ENCODE results near the gene DPEP3.
"Not testable (repeated sequence)": the region's sequence is repeated elsewhere in the genome, so short reads cannot be mapped to it uniquely, and the experiment has no call there.

Gene DPEP3, protein sequence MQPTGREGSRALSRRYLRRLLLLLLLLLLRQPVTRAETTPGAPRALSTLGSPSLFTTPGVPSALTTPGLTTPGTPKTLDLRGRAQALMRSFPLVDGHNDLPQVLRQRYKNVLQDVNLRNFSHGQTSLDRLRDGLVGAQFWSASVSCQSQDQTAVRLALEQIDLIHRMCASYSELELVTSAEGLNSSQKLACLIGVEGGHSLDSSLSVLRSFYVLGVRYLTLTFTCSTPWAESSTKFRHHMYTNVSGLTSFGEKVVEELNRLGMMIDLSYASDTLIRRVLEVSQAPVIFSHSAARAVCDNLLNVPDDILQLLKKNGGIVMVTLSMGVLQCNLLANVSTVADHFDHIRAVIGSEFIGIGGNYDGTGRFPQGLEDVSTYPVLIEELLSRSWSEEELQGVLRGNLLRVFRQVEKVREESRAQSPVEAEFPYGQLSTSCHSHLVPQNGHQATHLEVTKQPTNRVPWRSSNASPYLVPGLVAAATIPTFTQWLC

DNA sequence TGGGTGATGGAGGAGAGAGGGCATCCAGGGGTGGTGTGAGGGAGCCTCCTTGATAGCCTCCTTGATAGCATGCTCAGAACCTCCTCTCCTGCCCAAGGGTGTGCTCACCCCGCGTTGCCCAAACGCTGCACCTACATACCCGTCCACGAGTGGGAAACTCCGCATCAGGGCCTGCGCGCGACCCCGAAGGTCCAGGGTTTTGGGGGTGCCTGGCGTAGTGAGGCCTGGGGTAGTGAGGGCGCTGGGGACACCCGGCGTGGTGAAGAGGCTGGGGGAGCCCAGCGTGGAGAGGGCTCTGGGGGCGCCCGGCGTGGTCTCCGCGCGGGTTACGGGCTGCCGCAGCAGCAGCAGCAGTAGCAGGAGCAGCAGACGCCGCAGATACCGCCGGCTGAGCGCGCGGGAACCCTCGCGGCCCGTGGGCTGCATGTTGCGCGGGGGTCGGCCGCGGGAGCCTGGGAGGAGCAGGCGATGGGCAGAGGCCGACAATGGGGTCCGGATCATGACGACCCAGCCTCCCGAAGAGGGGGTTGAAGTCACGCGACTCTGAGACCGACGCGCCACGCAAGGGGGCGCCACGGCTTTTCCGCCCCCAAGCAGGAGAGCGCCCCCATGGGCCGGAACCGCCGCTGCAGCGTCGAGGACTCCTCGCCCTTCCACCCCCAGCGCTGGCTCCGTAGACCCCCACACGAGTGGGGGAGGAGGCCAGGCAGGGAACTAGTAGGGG lies at the start of gene DPEP3:
Gene DPEP3, minus strand, starts transcription at position 545 of the 724 bp plus-strand sequence. Its CDS starts 119 bp downstream, at position 426.
- no peak for DNase-seq

DNA sequence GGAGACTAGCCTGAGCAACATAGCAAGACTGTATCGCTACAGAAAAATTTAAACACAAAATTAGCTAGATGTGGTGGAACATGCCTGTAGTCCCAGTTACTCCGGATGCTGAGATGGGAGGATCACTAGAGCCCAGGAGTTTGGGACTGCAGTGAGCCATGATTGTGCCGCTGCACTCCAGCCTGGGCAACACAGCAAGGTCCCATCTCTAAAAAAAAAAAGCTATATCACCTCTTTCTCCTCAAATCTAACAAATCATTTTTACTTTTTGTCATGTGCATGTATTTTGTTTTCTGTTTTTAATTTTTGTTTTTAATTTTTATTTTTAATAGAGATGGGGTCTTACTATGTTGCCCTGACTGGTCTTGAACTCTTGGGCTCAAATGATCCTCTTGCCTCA lies 48.7 kb upstream of the DPEP3 start:
- no peak for DNase-seq

DNA sequence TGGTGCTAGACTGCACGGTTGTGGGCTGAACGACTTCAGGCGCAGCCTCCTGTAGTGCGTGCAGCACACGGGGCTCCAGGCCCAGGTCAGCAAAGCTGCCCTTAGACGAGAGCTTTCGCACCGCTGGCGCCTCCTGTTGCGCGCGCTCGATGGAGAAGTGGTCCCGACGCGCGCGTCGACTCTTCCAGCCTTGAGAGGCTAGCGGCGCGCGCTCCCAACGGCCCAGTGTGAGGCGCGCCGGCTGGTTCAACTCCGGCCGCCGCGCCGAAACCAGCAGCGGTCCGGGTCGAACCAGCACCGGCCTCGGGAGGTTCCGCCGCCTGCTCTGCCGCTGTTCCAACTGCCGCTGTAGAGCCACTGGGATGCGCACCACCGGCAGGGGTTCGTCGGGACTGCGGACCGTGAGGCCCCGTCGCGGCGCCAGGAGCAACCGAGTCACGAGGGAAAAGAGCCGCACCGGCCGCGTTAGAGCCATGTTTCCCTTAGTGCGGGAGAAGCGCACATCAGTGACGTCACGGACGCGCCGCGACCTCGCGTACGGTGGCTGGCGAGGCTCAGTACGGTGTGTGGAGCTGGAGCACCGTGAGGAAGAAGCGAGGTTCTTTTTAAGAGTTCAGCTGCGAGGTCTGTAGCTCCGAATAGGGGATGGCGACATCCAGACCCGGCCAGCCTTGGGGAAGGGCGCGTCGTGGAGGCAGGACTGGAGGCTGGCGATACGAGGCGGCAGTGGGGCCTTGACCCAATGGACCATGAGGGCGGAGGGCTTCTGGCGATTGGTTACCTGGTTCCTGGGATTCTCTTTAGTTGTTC lies 42.6 kb upstream of the DPEP3 start, which contains the start of the genes DDX28 and DUS2:
Gene DDX28, minus strand, starts transcription at position 505 of the 810 bp plus-strand sequence. Its CDS starts 30 bp downstream, at position 475.
Gene DUS2, plus strand, starts transcription at position 557 of the 810 bp plus-strand sequence. CDS start 14,740 bp downstream, outside the sequence.
- DNase-seq = peak; percentile 77

DNA sequence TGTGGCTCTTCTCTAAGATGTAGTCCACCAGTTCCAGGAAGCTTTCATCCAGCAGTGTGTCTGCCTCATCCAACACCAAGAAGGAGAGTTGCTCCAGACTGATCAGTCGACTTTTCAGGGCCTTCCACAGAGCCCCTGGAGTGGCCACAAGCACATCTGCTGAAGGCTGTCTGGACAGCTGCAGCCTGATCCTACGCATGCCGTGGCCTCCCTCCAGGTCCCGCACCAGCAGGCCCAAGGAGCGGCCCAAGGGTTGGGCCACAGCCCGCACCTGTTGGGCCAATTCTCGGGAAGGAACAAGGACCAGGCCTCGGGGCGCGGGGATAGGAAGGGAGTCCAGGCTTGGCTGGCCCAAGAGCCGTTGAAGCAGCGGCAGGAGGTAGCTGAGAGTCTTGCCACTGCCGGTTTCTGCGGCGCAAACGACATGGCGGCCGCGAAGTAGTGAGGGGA lies 42.0 kb upstream of the DPEP3 start:
- no peak for DNase-seq

- no peak for DNase-seq
These were observed 41.2 kb upstream of the DPEP3 start for GRCh38 chr16:68021490-68021889.

- no peak for DNase-seq
These were observed 38.9 kb upstream of the DPEP3 start for GRCh38 chr16:68019167-68019680.

GRCh38 chr16:68015681-68016080 lies 35.4 kb upstream of the DPEP3 start, which contains the start of gene DPEP2NB:
DPEP2NB (minus strand) TSS chr16:68015911; CDS start chr16:68015770, 141 bp downstream.
- DNase-seq = no peak

DNA sequence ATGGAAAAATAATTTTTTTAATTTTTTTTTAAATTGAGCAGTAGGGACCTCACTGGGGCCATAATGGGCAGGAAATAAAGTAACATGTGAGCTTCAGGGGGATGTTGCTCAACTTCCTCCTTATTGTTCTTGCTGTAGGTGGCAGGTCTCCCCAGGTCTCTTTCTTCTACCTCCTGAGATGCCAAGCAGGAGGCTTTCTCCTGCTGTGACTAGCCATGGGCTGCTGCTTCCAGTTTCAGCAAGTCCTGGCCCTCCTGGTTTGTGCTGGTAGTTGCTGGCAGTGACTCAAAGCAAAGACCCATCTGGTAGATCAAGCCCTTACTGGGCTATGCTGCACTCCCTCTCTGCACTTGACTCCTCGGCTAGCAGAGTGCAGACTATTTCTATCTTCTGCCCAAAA lies 33.1 kb upstream of the DPEP3 start:
- DNase-seq = no peak

DNA sequence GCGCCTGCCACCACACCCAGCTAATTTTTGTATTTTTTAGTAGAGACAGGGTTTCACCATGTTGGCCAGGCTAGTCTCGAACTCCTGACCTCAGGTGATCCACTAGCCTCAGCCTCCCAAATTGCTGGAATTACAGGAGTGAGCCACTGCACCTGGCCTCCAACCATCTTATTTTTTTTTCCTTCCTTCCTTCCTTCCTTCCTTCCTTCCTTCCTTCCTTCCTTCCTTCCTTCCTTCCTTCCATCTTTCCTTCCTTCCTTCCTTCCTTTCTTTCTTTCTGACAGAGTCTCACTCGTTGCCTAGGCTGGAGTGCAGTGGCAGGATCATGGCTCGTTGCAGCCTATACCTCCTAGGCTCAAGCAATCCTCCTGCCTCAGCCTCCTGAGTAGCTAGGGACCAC lies 29.6 kb upstream of the DPEP3 start:
- DNase-seq = not testable (repeated sequence)

DNA sequence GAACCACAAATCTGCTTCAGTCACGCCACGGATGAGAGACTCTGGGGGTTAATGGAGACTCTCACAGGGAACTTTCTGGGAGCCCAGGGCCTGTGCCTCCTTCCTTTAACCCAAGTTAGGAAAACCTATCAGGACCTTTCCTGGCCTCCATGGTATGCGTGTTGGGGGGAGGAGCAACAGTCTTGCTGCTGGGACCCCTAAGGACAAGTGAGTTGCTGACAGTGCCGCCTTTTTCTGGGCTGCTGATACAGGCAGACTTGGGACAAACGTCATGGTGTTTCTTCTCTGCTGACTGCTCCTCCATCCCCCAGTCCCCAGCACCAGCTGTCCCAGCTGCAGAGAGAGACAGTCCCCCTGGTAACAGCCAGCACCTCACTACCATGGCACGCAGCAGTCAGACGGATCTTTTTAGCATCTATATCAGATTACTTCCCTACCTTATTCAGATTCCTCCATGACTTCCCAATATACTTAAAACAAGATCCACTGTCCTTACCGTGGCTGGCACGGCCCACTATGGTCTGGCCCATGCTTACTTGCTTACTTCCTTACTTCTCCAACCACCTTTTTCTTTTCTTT lies 28.9 kb upstream of the DPEP3 start:
- no peak for DNase-seq

- DNase-seq = no peak
These were observed 25.5 kb upstream of the DPEP3 start for GRCh38 chr16:68005786-68006286.

DNA sequence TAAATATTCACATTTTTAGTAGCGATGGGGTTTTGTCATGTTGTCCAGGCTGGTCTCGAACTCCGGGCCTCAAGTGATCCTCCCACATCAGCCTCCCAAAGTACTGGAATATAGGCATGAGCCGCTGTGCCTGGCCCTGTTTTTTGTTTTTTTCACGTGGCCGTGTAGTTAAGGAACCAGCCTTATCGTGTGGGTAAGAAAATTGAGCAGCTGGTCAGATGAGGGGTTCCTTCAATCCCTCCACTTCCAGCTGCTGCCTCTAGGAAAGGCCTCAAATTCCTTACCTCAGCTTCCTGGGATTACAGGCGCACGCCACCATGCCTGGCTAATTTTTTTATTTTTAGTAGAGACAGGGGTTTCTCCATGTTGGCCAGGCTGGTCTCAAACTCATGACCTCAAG lies 24.9 kb upstream of the DPEP3 start:
- no peak for DNase-seq

DNA sequence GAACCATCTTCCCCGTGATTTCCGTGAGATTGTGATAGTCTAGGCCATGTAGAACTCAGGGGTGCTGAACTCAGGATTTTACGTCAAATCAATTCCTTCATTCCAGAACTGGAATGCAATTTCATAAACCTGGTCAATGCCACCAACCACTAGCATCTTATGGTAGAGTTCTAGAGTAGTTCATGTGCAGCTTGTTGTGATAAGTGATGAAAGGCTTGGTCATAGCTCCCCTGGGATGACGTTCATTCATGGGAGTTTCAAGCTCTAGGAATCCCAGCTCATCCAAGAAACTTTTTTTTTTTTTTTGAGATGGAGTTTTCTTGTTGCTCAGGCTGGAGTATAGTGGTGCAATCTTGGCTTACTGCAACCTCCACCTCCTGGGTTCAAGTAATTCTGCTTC lies 22.7 kb upstream of the DPEP3 start:
- DNase-seq = no peak

DNA sequence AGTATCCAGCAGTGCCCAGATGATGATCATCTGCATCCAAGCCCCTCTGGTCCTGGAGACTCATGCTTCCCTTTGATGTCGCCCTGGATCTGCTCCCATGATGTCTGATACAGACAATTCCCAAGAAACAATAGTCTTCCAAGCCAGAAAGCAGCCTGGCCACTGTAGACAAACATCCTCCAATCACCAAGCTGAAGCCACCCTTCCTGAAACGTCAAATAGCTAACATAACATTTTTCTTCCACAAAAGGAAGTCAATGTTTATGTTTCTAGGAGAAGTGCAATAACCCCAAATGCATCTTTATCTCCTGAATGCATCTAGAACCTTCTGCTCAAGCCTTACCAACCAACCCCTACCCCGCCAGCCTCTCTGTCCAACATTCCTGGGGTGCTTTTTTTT lies 20.2 kb upstream of the DPEP3 start:
- no peak for DNase-seq

DNA sequence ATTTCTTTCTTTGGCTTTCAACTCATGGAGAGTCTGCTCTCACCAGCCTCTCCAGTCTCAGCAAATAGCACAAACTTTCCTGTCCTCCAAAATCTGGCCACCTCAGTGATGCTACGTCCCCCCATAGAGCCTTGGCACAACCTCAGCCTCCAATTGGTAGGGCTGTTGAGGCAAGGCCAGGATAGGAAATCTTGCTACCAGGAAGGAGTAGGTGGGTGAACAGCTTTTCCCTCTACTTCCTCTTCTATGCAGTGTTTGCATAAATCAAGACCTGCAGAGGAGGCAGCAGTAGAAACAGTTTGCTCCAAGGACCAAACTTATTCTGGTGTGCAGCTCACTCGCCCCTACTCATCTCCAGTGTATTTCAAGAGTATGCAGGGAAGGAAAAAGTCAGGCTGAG lies 19.7 kb upstream of the DPEP3 start:
- no peak for DNase-seq

GRCh38 chr16:67998779-67999688 lies 18.7 kb upstream of the DPEP3 start, which contains the start of gene DPEP2:
DPEP2 (minus strand) TSS chr16:67999484; CDS start chr16:67993212, 6,272 bp downstream.
- not testable (repeated sequence) for DNase-seq

DNA sequence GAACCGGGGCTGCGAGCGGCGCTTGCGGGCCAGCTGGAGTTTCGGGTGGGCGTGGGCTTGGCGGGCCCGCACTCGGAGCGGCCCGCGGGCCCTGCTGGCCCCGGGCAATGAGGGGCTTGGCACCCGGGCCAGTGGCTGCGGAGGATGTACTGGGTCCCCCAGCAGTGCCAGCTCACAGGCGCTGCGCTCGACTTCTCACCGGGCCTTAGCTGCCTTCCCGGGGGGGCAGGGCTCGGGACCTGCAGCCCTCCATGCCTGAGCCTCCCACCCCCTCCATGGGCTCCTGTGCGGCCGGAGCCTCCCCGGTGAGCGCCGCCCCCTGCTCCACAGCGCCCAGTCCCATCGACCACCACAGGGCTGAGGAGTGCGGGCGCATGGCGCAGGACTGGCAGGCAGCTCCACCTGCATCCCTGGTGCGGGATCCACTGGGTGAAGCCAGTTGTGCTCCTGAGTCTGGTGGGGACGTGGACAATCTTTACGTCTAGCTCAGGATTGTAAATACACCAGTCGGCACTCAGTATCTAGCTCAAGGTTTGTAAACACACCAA lies 18.0 kb upstream of the DPEP3 start:
- DNase-seq = not testable (repeated sequence)

DNA sequence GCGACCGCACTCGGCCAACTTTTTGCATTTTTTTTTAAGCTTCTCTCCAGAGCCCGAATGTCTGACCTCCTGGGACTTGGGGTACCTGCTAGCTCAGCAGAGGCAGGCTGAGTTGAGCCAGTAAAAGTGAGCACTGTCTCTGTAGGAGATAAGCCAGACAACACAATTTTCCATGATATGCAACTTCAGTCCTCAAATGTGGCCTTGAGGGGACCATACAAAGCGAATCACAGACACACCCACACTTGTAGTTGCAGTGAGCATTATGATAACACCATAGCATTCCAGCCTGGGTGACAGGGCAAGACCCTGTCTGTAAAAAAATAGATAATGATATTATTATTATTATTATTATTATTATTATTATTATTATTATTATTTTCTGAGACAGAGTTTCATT lies 16.4 kb upstream of the DPEP3 start:
- no peak for DNase-seq

DNA sequence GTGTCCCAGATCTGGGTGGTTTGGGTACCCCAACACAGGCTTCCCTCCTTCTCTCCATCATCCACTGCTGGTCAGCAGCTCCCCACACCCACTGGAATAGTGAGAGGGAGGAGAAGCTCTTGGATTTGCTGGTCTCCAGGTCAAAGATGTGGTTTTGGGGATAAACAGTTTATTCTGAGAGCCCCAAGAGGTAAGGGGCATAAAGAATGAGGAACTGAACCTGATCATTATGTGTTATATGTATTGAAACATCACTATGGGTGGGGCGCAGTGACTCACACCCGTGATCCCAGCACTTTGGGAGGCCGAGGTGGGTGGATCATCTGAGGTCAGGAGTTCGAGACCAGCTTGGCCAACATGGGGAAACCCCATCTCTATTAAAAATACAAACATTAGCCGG lies 15.1 kb upstream of the DPEP3 start:
- no peak for DNase-seq

DNA sequence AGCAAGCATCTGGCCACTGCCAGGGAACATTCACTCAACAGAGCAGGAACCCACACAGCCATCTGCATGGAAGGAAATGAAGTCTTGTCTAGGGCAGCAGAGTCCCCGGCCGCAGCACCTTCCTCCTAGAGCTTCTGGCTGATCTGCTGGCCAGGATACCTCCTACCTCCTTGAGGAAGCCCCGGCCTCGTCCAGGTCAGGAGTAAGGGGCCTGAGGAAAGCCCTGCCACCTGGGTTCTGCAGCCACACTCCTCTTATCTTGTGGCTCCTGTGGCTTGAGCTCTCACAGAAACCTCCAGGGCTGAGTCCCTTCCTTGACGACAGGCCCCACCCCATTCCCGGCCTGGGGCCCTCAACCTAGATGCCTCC lies 13.7 kb upstream of the DPEP3 start:
- not testable (repeated sequence) for DNase-seq

All from NCI-H146 (cell line).